Measurements from ENCODE around the gene RHCG.

The RHCG gene

GRCh38 chr15:89428246-89428645 is 68.1 kb downstream of the RHCG start:
- H3K4me3 ChIP-seq (ENCODE audit: low read depth, low read length), result no peak overlapping the region
- TF ChIP-seq, protein P1, sequence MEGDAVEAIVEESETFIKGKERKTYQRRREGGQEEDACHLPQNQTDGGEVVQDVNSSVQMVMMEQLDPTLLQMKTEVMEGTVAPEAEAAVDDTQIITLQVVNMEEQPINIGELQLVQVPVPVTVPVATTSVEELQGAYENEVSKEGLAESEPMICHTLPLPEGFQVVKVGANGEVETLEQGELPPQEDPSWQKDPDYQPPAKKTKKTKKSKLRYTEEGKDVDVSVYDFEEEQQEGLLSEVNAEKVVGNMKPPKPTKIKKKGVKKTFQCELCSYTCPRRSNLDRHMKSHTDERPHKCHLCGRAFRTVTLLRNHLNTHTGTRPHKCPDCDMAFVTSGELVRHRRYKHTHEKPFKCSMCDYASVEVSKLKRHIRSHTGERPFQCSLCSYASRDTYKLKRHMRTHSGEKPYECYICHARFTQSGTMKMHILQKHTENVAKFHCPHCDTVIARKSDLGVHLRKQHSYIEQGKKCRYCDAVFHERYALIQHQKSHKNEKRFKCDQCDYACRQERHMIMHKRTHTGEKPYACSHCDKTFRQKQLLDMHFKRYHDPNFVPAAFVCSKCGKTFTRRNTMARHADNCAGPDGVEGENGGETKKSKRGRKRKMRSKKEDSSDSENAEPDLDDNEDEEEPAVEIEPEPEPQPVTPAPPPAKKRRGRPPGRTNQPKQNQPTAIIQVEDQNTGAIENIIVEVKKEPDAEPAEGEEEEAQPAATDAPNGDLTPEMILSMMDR (IDR thresholded peaks at IDR 0.05; ENCODE audit: low read depth, low read length), result no peak
- TF ChIP-seq POLR2A (IDR thresholded peaks at IDR 0.05; ENCODE audit: extremely low read depth, insufficient read length), result no peak
- no peak for TF ChIP-seq MYC (IDR thresholded peaks at IDR 0.05; ENCODE audit: low read depth, low read length)
- no peak for TF ChIP-seq MAX (IDR thresholded peaks at IDR 0.05; ENCODE audit: low read depth, low read length)
- no peak for DNase-seq (ENCODE audit: low read depth)

DNA sequence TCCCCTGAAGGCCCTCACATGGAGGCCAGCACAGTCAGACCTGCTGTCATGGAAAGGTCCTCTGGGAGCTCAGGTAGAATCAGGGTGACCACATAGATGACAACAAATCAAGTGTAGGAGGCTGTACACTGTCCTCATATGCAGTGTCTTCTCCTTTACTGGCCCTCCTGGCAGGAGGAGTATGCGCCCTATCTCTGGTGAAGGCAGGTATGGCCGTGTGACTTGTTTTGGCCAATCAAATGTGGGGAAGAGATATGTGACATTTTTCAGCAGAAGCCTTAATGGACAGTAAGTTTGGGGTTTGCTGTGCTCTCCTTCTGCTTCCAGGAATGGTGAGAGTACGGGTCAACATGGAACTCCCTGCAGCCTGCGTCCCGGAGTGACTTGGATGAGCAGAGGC is 69.9 kb downstream of the RHCG start:
- TF ChIP-seq, protein P1 (IDR thresholded peaks at IDR 0.05; ENCODE audit: low read depth, low read length), result no peak
- TF ChIP-seq MAX (IDR thresholded peaks at IDR 0.05; ENCODE audit: low read depth, low read length) (no peak), POLR2A (IDR thresholded peaks at IDR 0.05; ENCODE audit: extremely low read depth, insufficient read length) (no peak), MYC (IDR thresholded peaks at IDR 0.05; ENCODE audit: low read depth, low read length) (no peak)
- no peak overlapping the region for H3K4me3 ChIP-seq (ENCODE audit: low read depth, low read length)
- DNase-seq (ENCODE audit: low read depth), result no peak

DNA sequence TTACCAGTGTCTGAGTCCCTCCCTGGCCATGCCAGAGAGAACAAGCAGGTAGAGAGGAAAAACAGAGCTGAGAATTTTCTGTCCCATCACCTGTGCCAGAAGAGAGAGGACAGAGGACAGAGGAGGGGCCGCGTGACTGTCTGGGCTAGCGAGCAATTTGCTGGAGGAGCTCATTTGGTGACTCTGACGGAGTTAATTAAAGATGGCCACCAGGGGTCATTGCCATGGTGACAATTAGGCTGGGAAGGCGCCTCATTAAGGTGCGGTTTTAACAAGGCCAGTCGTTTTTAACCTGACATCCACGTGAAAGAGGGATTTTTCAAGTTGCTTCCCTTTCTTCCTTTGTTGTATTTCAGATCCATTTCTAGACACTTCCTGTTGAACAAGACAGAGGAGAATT is 72.4 kb downstream of the RHCG start:
- TF ChIP-seq POLR2A (IDR thresholded peaks at IDR 0.05; ENCODE audit: extremely low read depth, insufficient read length), result no peak
- TF ChIP-seq, protein P1 (IDR thresholded peaks at IDR 0.05; ENCODE audit: low read depth, low read length), result no peak
- TF ChIP-seq MAX (IDR thresholded peaks at IDR 0.05; ENCODE audit: low read depth, low read length), result no peak
- TF ChIP-seq MYC (IDR thresholded peaks at IDR 0.05; ENCODE audit: low read depth, low read length), result no peak
- H3K4me3 ChIP-seq (ENCODE audit: low read depth, low read length), result no peak overlapping the region
- no peak for DNase-seq (ENCODE audit: low read depth)

Data from NB4 (cell line).